K562 (cell line): ENCODE measurements around the gene SLC39A12. TPM values are rescaled to one million over a fixed set of nuclear protein-coding genes. Genes with fewer than 3 reads are reported as not detected.

ENCODE experiments used
- ATAC-seq: fragments of 200-7000 bp; cut with Tn5 transposase; 3 replicates; pipeline ENCODE4 v1.9.1; 2020; ENCODE audit warnings: moderate library complexity
- BruUV-seq: library from RNA; stranded (reverse); fragments of 400-500 nt; replicated peaks from 2 replicates; lab custom pipeline; 2021; lab: Mats Ljungman, UMichigan
- CTCF ChIA-PET: fragments of 300-600 bp; formaldehyde crosslinking; extraction: SDS; loops from one replicate; lab custom pipeline; 2021; ENCODE audit warnings: low intra/inter-chr PET ratio; lab: Yijun Ruan, JAX
- POLR2A ChIA-PET: fragments of 300-600, 350-650 bp; sonication (Branson Sonifier 250); formaldehyde crosslinking; extraction: SDS; loops from one replicate; lab custom pipeline; 2021; ENCODE audit warnings: antibody characterized with exemption, inconsistent platforms; lab: Yijun Ruan, JAX
- DNase-seq, 4 experiments: peaks; one replicate each; pipeline versions ENCODE4 v3.0.0 to v3.0.0-alpha.2; 2011 to 2018; ENCODE audit warnings: low spot score in 3 of 4, mixed read lengths in 3 of 4; ENCODE audit errors: extremely low read depth in 1 of 4
- FAIRE-seq: peaks from 2 replicates; lab custom pipeline; 2011; peaks lifted over from hg19 to GRCh38; lab: Jason Lieb, UNC
- H2AFZ ChIP-seq: 2 replicates; pipeline ENCODE4 v1.6.0; 2011; ENCODE audit warnings: low read depth, low read length, control low read depth, inconsistent platforms
- H3K27ac ChIP-seq: fragments of 200-600 bp; 3 replicates; pipeline ENCODE4 v1.8.0; 2011; ENCODE audit warnings: low read depth, mild to moderate bottlenecking, control low read depth, inconsistent platforms, low read length, moderate library complexity, mixed read lengths; ENCODE audit errors: extremely low read depth
- H3K27me3 ChIP-seq, 2 experiments: fragments of 300-600 bp in 1 of 2; 2 replicates in 1 of 2; 3 replicates in 1 of 2; pipeline versions ENCODE4 v1.6.0 to v1.8.0; 2011; ENCODE audit warnings: inconsistent platforms in 2 of 2, low read length in 2 of 2, mild to moderate bottlenecking in 1 of 2, mixed read lengths in 1 of 2, moderate library complexity in 1 of 2; ENCODE audit not compliant: control insufficient read depth in 2 of 2, insufficient read depth in 2 of 2
- H3K36me3 ChIP-seq: fragments of 300-600 bp; 3 replicates; pipeline ENCODE4 v1.8.0; 2011; ENCODE audit warnings: mild to moderate bottlenecking, low read length, inconsistent platforms; ENCODE audit not compliant: control insufficient read depth, insufficient read depth
- H3K4me1 ChIP-seq, 2 experiments: fragments of 200-600 bp in 1 of 2; replicated peaks in 1 of 2; 2 replicates in 1 of 2; 3 replicates in 1 of 2; pipeline versions ENCODE4 v1.5.1 to v1.8.0; 2011; ENCODE audit warnings: inconsistent platforms in 2 of 2, low read length in 2 of 2, mild to moderate bottlenecking in 1 of 2, mixed read lengths in 1 of 2, moderate library complexity in 1 of 2; ENCODE audit not compliant: control insufficient read depth in 2 of 2, insufficient read depth in 2 of 2
- H3K4me2 ChIP-seq: 2 replicates; pipeline ENCODE4 v1.6.1; 2011; ENCODE audit warnings: low read length, control low read depth, inconsistent platforms, mixed read lengths; ENCODE audit not compliant: insufficient read depth
- H3K4me3 ChIP-seq: fragments of 200-600 bp; sonication (generic), shearing (Covaris generic); 2 replicates; pipeline ENCODE4 v1.5.1; 2016; ENCODE audit warnings: control low read depth, inconsistent platforms
- H3K79me2 ChIP-seq: fragments of 200-600 bp; 3 replicates; pipeline ENCODE4 v1.8.0; 2011; ENCODE audit warnings: low read length, inconsistent platforms; ENCODE audit not compliant: control insufficient read depth, insufficient read depth
- H3K9ac ChIP-seq, 2 experiments: 2 replicates each; pipeline versions ENCODE4 v1.6.0 to v1.6.1; 2011; ENCODE audit warnings: low read depth in 2 of 2, low read length in 2 of 2, control low read depth in 1 of 2, inconsistent platforms in 1 of 2, mild to moderate bottlenecking in 1 of 2, mixed read lengths in 1 of 2; ENCODE audit not compliant: insufficient read depth in 1 of 2
- H3K9me1 ChIP-seq: one replicate; pipeline ENCODE4 v1.6.0; 2011; ENCODE audit warnings: inconsistent platforms, mild to moderate bottlenecking, low read length, moderate library complexity; ENCODE audit not compliant: control insufficient read depth, insufficient read depth
- H3K9me3 ChIP-seq: replicated peaks from 2 replicates; pipeline ENCODE4 v1.5.1; 2011; ENCODE audit warnings: low read depth, low read length, inconsistent platforms; ENCODE audit not compliant: control insufficient read depth, insufficient read depth
- H4K20me1 ChIP-seq: replicated peaks from 2 replicates; pipeline ENCODE4 v1.6.1; 2011; ENCODE audit warnings: low read length, inconsistent platforms, mixed read lengths; ENCODE audit not compliant: control insufficient read depth, insufficient read depth
- CHAMP1 ChIP-seq: fragments of 450-650 bp; IDR thresholded peaks from 2 replicates; pipeline ENCODE4 v1.6.1; 2016; ENCODE audit warnings: mild to moderate bottlenecking
- CREB1 ChIP-seq, 2 experiments: sonication (generic) in 1 of 2; formaldehyde crosslinking in 1 of 2; IDR thresholded peaks; 2 replicates each; pipeline versions ENCODE4 v1.6.1 to v1.8.0; 2012 to 2022; ENCODE audit warnings: inconsistent platforms in 1 of 2, mild to moderate bottlenecking in 1 of 2, missing genetic modification reagents in 1 of 2, moderate library complexity in 1 of 2
- DEAF1 ChIP-seq: fragments of 450-650 bp; formaldehyde crosslinking; IDR thresholded peaks from 2 replicates; pipeline ENCODE4 v1.4.0; 2020; ENCODE audit warnings: mild to moderate bottlenecking, moderate library complexity
- ELF4 ChIP-seq: fragments of 450-650 bp; formaldehyde crosslinking; IDR thresholded peaks from 2 replicates; pipeline ENCODE4 v1.4.0; 2022; ENCODE audit warnings: missing genetic modification characterization
- MAFG ChIP-seq: fragments of 450-650 bp; conservative IDR thresholded peaks from 2 replicates; pipeline ENCODE4 v1.6.1; 2016; ENCODE audit warnings: missing genetic modification characterization, missing compliant biosample characterization
- PRPF4 ChIP-seq: fragments of 200-400 bp; formaldehyde crosslinking; IDR thresholded peaks from one replicate; pipeline ENCODE4 v1.6.1; 2017; ENCODE audit warnings: low read length, low read depth, mild to moderate bottlenecking; ENCODE audit not compliant: insufficient read depth, poor library complexity, severe bottlenecking
- RAD21 ChIP-seq, 2 experiments: fragments of 250-450 bp in 1 of 2; fragments of 450-650 bp in 1 of 2; sonication (Bioruptor Pico) in 1 of 2; formaldehyde crosslinking in 1 of 2; IDR thresholded peaks in 1 of 2; conservative IDR thresholded peaks in 1 of 2; 2 replicates each; pipeline versions ENCODE4 v1.4.0 to v1.8.0; 2020 to 2022; ENCODE audit warnings: mild to moderate bottlenecking in 2 of 2, moderate library complexity in 1 of 2
- SREBF2 ChIP-seq: sonication (generic); formaldehyde crosslinking; IDR thresholded peaks from 2 replicates; pipeline ENCODE4 v1.4.0; 2020; ENCODE audit warnings: mild to moderate bottlenecking, missing genetic modification reagents
- TBP ChIP-seq: optimal IDR thresholded peaks from 2 replicates; pipeline ENCODE3; 2011; ENCODE audit warnings: low read depth, low read length, improper control_type of control experiment
- TCF7L2 ChIP-seq: fragments of 150-350 bp; IDR thresholded peaks from 2 replicates; pipeline ENCODE4 v1.6.1; 2016; ENCODE audit warnings: low read depth, mild to moderate bottlenecking, low read length, moderate library complexity
- ZFP1 ChIP-seq: fragments of 450-650 bp; formaldehyde crosslinking; IDR thresholded peaks from 2 replicates; pipeline ENCODE4 v1.4.0; 2020; ENCODE audit warnings: mild to moderate bottlenecking, mixed read lengths
- ZNF140 ChIP-seq: fragments of 250-450 bp; sonication (Bioruptor Pico); IDR thresholded peaks from 2 replicates; pipeline ENCODE4 v1.8.0; 2021; ENCODE audit warnings: moderate library complexity, mild to moderate bottlenecking, inconsistent platforms
- WGBS: fragments of 100-300 bp; shearing (Covaris generic); methylation state at CpG from one replicate; pipeline ENCODE4 v1.1.6; 2016; ENCODE audit warnings: low coverage, mixed read lengths; ENCODE audit not compliant: insufficient coverage; ENCODE audit errors: missing lambda C conversion rate; 5-methylcytosine and 5-hydroxymethylcytosine counted together
- in situ Hi-C: fragments of 300-500 bp; cut with MboI; formaldehyde crosslinking; loops from 4 replicates; pipeline ENCODE4 v1.15.0; 2018; ENCODE audit warnings: inconsistent platforms, mixed read lengths
- intact Hi-C: fragments of 100-400 bp; cut with micrococcal nuclease; formaldehyde crosslinking; loops from 2 replicates; pipeline ENCODE4 v1.14.2; 2022
- polyA plus RNA-seq, 8 experiments: library from polyadenylated mRNA; depleted of rRNA in 4 of 8; stranded (reverse) in 5 of 8; unstranded in 3 of 8; fragments of >200 nt; fragmentation: Nextera tagmentation in 2 of 8; fragmentation: Illumina TruSeq in 1 of 8; extraction: Ambion mirVana in 2 of 8; extraction: Trizol in 1 of 8; gene quantifications; 2 replicates each; pipeline versions ENCODE4 v1.2.1 to v1.2.3, GENCODE V29; 2011 to 2014; ENCODE audit warnings: inconsistent platforms in 1 of 8, missing spikeins in 1 of 8
- total RNA-seq, 7 experiments: library from RNA; depleted of rRNA in 6 of 7; stranded (reverse); fragments of >200 nt in 6 of 7; fragmentation: Illumina TruSeq in 2 of 7; extraction: Trizol in 2 of 7; gene quantifications; 2 replicates each; pipeline versions ENCODE4 v1.2.1 to v1.2.3, GENCODE V29; 2011 to 2021; ENCODE audit warnings: low replicate concordance in 1 of 7
- TF ChIP-seq, protein P1 (sequence below): fragments of 250-450 bp; sonication (Bioruptor Pico); IDR thresholded peaks from 2 replicates; pipeline ENCODE4 v1.9.0; 2021; ENCODE audit warnings: mild to moderate bottlenecking

SLC39A12 gene
- total and polyA plus RNA-seq, 9 of the 15 experiments (the other 6 are each of a cell fraction or from before 2014, with no cell fraction given), result not detected

DNA sequence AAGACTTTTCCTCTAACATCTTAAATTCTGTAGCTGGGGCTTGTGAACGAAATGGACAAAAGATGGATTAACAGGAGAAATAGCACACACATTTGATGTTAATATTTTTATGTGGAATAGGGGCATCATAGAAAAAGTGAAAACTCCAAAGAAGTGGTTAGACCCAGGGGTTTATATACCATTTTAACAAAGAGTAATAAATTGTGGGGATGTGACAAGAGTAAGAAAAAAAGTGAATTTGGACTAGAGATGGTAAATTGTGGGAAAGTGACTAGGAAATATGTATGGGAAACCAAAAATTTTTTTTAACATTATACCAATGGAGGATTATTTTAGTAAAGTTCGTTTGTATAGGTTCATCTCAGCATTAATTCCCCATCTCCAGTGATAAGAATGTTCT, 8.2 kb downstream of the SLC39A12 start:
- in situ Hi-C loops, result no loop called here

More for the DNA sequence above, 8.2 kb downstream of the SLC39A12 start:
- intact Hi-C loops, result no loop called here
- ATAC-seq (no peak), FAIRE-seq (no peak), DNase-seq (no peak)
- TF ChIP-seq ZNF140, result no peak
- TF ChIP-seq ELF4, result no peak
- TF ChIP-seq, protein P1, sequence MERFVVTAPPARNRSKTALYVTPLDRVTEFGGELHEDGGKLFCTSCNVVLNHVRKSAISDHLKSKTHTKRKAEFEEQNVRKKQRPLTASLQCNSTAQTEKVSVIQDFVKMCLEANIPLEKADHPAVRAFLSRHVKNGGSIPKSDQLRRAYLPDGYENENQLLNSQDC (CRISPR knock-in tag), result no peak
- TF ChIP-seq MAFG (tag), result no peak
- no peak for TF ChIP-seq CREB1 (IDR thresholded peaks at IDR 0.05)
- TF ChIP-seq CREB1 (CRISPR knock-in tag; IDR thresholded peaks at IDR 0.05), result no peak
- no peak for TF ChIP-seq DEAF1 (CRISPR knock-in tag)
- no peak for TF ChIP-seq SREBF2
- TF ChIP-seq CHAMP1, result no peak
- TF ChIP-seq RAD21 (CRISPR knock-in tag; conservative IDR thresholded peaks at IDR 0.05 in 1 of 2, IDR thresholded peaks at IDR 0.05 in 1 of 2), result no peak
- TF ChIP-seq TCF7L2, result no peak
- TF ChIP-seq PRPF4, result no peak
- TF ChIP-seq TBP, result no peak
- no peak for TF ChIP-seq ZFP1 (CRISPR knock-in tag)
- Histone ChIP-seq H3K9me3 (no peaks in the 10 kb centered on the region), H3K4me2 (no peak overlapping the region), H3K27ac (no peak overlapping the region), H3K36me3 (no peaks in the 10 kb centered on the region), H2AFZ (no peak overlapping the region), H4K20me1 (no peaks in the 10 kb centered on the region; the same call in 1 of the 2 replicates), H3K27me3 (peaks cover 0 to 7% of the 10 kb centered on the region in 2 experiments; a peak in 3 of 5 replicates), H3K4me3 (no peak overlapping the region), H3K79me2 (no peaks in the 10 kb centered on the region), H3K4me1 (no peaks in the 10 kb centered on the region), H3K9ac (no peak overlapping the region), H3K9me1 (no peaks in the 10 kb centered on the region)
- no TSS peak for BruUV-seq
- CTCF ChIA-PET, result no interaction called here
- WGBS, result 3% methylated on average over 2 of the region's 2 CpGs
- POLR2A ChIA-PET, result no interaction called here
